SW480 (cell line): ENCODE data around the gene DEFB131B.
"Not testable (repeated sequence)": the region's sequence is repeated elsewhere in the genome, so short reads cannot be mapped to it uniquely, and the experiment has no call there.

Experiments used
- DNase-seq: peaks from one replicate; pipeline ENCODE4 v3.0.0-alpha.2; 2016; ENCODE audit warnings: low spot score

DEFB131B gene

DNA sequence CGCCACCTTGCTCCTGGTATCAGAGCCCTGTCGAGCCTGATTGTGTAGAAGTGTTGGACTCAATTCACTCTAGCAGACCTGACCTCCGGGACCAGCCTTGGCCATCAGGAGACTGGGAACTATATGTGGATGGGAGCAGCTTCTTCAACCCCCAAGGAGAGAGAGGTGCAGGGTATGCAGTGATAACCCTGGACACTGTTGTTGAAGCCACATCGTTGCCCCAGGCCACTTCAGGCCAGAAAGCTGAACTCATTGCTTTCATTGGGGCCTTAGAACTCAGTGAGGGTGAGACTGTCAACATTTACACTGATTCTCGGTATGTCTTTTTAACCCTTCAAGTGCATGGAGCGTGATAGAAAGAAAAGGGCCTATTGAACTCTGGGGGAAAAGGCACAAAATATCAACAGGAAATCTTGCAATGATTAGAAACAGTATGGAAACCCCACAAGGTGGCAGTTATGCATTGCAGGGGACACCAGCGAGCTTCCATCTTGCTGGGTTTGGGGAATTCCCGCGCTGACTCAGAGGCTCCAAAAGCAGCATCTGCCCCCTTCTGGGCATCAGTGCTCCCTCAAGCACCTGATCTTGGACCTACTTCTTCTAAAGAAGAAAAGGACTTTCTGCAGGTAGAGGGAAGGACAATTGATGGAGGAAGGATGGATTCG is 33.2 kb downstream of the DEFB131B start:
- not testable (repeated sequence) for DNase-seq

DNA sequence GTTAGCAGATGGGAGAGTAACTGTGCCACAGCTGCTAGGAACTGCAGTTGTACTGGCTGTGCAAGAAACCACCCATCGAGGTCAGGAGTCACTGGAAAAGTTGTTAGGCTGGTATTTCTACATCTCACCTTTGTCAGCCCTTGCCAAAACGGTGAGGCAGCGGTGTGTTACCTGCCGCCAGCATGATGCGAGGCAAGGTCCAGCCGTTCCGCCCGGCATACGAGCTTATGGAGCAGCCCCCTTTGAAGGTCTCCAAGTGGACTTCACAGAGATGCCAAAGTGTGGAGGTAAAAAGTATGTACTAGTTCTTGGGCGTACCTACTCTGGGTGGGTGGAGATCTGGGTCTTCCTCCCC is 33.7 kb downstream of the DEFB131B start:
- not testable (repeated sequence) for DNase-seq

GRCh38 chr11:71913756-71914526 is 35.7 kb downstream of the DEFB131B start:
- no peak for DNase-seq

DNA sequence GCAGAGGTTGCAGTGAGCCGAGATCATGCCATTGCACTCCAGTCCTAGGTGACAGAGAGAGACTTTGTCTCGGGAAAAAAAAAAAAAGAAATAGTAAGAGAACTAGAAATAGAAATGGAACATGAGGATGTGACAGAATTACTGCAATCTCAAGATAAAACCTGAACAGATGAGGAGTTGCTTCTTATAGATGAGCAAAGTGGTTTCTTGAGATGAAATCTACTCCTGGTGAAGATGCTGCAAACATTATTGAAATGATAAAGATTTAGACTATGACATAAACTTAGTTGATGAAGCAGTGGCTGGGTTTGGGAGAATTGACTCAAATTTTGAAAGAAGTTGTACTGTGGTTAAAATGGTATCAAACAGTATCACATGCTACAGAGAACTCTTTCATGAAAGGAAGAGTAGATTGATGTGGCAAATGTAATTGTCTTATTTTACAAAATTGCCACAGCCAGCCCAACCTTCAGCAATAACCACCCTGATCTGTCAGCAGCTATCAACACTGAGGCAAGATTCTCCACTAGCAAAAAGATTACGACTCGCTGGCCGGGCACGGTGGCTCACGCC is 36.5 kb downstream of the DEFB131B start:
- DNase-seq: no peak

GRCh38 chr11:71917646-71918140 is 39.4 kb downstream of the DEFB131B start:
- no peak for DNase-seq

DNA sequence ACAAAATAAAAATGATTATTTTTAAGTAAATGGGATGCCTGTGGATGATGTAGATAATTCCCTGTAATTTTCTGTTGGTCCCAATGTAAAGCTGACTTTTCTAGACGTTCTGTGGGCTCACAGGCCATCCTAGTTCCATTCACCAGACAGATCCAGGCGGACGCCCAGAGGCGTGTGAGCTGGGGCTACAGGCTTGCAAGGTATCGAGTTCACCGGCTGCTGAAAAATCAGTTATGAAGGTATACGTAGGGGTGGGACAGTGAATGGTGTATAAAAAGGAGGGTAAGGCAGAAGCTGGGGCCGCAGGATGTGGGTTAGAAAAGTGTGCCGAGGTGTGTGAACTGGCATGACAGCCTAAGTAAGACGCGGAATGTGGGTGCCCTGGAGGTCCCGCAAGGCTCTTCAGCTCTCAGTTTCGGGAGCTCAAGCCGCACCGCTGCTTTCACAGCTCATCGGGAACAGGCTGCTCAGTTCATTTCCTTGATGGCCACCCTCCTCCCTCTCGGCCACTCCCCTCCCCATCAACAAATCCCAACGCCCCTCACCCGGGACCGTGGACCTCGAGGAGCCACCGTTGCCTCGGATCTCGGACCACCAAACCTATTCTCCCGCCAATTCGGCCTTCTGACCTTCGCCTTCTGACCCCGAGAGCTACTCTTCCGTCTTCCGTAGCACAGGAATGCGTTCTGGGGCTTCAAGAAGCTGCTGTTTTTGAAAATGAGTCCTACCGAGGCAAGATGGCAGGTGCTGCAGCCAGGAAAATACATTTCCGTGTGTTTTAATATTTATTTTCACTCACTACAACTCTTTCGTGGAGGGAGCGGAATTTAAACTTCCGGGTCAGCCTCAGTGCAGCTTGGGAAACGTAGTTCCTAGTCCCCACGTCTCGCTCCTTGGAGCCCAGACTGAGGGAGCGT is 49.8 kb downstream of the DEFB131B start, which contains the start of gene XNDC1N:
Gene XNDC1N, minus strand, starts transcription at position 775 of the 917 bp plus-strand sequence. CDS start 5,241 bp downstream, outside the sequence.
- peak; percentile 86 for DNase-seq

GRCh38 chr11:71928737-71929443 is 50.6 kb downstream of the DEFB131B start, which contains the start of gene RNF121:
RNF121 (plus strand) TSS chr11:71929046; CDS start chr11:71929062, 16 bp downstream.
- DNase-seq: peak; percentile 97

DNA sequence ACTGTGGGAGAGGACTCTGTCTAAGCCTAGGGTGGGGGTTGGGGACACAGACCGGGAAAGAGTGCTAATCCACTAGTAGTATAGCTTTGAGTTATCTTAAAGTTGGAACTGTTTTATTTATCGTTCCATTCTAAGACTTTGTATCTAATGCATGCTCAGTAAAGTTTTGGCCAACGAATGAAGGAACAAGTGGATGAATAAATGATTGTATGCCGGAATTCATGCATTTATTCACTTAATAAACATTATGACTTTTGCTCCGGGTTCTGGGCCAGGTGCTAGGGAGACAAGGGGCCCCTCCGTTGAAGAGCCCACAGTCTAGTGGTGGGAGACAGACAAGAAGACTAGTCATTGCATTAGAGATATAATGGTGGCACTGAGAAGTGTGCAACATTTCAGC is 51.2 kb downstream of the DEFB131B start:
- peak; percentile 7 for DNase-seq

- DNase-seq: no peak
These were observed 52.4 kb downstream of the DEFB131B start for GRCh38 chr11:71930556-71931244.

- DNase-seq: no peak
These were observed 53.0 kb downstream of the DEFB131B start for GRCh38 chr11:71931245-71931602.

DNA sequence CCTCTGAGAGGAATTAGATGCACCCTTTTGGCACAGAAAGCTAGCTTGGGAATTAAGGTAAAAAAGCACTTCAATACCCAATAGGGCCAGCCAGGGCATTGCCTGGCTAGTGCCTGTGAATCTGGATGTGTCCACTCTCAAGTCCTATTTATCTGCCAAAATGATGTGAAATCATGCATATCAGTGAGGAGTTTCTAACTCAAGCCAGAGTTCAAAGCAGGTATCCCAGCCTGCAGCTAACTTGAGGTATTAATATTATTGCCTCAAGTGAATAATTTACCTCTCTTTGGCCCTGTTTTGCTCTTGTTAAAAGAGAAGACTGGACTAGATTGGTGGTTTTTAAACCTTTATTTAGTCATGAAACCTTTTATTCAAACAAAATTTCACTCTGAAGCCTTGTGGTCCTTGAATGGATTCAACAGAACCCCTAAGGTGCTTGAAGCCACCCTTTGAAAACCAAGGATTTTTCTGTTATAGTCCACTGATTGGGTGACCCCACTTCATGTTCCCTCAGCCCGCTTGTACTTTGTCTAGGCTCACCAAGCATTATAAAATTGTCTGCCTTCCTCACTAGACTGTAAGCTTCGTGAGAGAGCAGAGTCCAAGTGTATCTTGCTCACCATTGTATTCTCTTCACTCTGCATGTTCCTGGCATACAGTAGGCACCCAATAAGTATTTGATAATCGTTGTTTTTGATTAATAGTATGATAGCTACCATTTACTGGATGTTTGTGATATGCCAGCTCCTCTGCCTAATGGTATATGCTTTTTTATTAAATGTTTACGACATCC is 55.1 kb downstream of the DEFB131B start:
- no peak for DNase-seq
